Stimulated activated CD4-positive, alpha-beta T cell treated with anti-CD3 and anti-CD28 coated beads, Interleukin-4, amount 100 ng/mL, for 4 hours (primary cell): ENCODE results near the gene WDR35.
"Not testable (repeated sequence)": the region's sequence is repeated elsewhere in the genome, so short reads cannot be mapped to it uniquely, and the experiment has no call there.

Experiments
- DNase-seq, 2 experiments: peaks; one replicate each; pipeline ENCODE4 v3.0.0-alpha.2; 2020

Gene WDR35

GRCh38 chr2:19933351-19933981 lies 56.4 kb downstream of the WDR35 start:
- no peak for DNase-seq

- no peak for DNase-seq
Observed at GRCh38 chr2:19932928-19933327, 57.0 kb downstream of the WDR35 start.

DNA sequence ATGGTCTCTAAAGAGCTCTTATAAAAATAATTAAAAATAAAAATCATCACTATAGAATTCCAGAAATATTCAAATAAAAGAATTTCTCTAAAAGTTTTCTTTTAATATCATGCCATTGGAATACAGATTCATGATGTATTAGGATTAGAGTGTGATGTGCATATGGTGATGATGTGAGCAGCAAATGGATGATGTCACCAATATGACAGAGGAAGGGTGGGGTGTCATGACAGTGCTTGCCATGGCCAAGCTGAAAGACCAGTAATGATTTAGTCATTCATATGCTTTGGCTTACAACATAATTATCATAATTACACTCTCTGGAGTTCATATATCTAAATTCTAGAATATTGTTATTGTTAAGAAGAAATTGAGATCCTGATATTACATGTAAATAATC lies 60.7 kb downstream of the WDR35 start:
- DNase-seq: no peak

- DNase-seq: not testable (repeated sequence)
Observed at GRCh38 chr2:19927816-19928215, 62.1 kb downstream of the WDR35 start.

DNA sequence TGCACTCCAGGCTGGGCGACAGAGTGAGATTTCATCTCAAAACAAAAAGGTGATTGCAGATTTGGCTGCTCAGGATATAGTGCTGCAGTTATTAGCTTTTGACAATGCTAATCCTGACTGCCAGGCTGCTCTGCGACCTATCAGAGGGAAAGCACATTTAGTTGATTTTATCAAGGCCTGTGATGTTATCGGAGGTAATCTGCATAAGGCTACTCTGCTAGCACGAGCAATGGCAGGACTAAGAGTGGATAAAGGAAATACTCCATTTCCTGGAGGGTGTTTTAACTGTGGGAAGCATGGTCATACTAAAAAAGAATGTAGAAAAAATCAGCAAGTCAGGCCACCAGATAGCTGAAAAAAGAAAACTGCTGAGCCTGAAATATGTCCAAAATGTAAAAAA lies 65.4 kb downstream of the WDR35 start:
- DNase-seq: not testable (repeated sequence)

DNA sequence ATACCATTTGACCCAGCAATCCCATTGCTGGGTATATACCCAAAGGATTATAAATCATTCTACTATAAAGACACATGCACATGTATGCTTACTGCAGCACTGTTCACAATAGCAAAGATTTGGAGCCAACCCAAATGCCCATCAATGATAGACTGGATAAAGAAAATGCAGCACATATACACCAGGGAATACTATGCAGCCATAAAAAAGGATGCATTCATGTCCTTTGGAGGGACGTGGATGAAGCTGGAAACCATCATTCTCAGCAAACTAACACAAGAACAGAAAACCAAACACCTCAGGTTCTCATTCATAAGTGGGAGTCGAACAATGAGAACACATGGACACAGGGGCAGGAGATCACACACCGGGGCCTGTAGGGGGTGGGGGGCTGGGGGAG lies 67.7 kb downstream of the WDR35 start:
- DNase-seq: not testable (repeated sequence)

DNA sequence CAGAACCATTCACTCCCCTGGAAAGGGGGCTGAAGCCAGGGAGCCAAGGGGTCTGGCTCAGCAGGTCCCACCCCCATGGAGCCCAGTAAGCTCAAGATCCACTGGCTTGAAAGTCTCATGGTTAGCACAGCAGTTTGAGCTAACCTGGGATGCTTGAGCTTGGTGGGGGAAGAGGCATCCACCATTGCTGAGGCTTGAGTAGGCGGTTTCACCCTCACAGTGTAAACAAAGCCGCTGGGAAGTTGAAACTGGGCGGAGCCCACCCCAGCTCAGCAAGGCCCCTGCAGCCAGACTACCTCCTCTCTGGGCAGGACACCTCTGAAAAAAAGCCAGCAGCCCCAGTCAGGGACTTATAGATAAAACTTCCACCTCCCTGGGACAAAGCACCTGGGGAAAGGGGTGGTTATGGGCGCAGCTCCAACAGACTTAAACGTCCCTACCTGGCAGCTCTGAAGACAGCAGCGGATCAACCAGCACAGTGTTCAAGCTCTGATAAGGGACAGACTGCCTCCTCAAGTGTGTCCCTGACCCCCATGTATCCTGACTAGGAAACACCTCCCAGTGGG lies 73.4 kb downstream of the WDR35 start:
- DNase-seq: no peak

DNA sequence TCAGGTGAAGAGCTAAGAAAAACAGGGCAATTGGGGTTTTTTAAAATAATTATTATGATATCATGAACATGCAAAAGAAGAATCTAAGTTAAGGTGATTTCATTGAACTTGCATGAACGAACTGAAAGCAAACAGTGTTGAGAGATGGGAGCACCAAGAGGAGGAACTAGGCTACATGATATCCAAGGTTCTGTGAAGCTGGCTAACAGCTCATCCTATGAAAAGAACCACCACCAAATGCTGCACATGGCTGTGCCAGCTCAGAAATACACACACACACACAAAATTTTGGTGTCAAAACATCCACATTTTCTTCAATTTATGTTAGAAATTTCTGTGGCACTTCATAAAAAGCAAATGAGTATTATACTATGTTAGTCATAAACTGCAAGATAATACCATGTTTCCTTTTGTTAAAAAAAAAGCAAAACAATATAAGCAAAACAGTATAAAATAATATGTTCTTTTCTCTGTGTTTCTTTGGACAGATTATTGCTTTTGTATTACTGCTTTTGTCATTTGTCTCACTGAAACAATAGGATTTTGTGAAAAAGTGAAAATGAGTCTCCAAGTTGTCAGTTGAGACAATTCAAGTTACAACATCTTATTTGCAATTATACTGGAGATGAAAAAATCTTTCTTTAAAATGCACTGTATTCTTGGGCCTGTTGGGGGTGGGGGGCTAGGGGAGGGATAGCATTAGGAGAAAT lies 75.5 kb downstream of the WDR35 start:
- no peak for DNase-seq

DNA sequence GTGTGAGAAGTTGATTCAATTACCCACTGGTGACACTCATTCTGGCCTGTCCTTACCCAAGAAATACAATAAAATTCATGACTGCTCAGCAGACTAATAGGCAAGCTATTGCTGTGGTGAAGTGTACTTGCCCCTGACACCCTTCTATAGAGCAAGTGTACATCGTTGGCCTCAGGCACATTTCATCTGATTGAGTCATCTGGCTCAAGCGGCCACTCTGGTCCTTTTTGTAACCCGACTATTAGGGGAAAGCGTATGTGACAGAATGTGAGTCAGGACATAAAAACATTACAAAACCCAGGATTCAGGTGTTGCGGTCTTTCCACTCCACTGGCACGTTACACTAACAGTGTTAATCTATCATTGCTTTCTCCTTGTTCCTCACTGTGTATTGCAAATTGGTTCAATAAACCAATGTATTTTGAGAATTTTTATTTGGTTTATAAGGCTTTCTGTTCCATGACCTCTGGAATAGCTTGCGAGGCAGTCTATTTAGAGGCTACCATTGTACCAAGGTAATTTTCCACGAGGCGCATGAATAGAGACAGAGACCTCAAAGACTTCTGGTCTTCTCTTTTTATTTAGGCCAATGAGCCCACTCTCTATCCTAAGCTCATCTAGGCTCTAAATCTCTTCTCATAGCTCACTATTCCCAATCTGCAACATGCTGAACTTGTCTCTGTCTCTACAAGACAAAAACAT lies 77.9 kb downstream of the WDR35 start:
- no peak for DNase-seq

- DNase-seq: no peak
Observed at GRCh38 chr2:19902216-19902740, 87.6 kb downstream of the WDR35 start.

GRCh38 chr2:19901442-19902215 lies 88.3 kb downstream of the WDR35 start, which contains the start of gene TTC32:
TTC32 (minus strand) TSS chr2:19901983; CDS start chr2:19901854, 129 bp downstream.
- DNase-seq: peak; percentile 89 to 90

DNA sequence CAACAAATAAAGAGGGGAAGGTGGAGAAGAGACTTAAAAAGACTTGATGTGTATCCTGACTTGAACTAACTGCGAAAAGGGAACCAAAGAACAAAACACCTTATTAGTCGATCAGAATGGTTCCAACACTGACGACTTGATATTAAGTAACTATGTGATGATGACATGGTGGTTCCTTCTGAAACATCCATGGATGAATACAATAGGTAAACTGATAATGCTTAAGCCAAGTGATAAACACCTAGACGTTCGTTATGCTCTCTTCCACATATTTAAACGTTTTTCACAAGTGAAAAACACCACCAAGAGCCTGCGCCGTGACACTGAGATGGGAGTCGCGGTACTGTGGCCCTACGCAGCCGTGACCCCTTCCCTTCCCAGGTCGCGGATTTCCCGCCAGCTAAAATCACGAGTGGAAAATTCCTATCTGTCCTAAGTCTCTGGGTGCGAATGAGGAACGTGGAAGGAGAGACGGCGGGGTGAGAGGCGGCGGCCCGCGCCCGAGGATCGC lies 88.9 kb downstream of the WDR35 start:
- no peak for DNase-seq

DNA sequence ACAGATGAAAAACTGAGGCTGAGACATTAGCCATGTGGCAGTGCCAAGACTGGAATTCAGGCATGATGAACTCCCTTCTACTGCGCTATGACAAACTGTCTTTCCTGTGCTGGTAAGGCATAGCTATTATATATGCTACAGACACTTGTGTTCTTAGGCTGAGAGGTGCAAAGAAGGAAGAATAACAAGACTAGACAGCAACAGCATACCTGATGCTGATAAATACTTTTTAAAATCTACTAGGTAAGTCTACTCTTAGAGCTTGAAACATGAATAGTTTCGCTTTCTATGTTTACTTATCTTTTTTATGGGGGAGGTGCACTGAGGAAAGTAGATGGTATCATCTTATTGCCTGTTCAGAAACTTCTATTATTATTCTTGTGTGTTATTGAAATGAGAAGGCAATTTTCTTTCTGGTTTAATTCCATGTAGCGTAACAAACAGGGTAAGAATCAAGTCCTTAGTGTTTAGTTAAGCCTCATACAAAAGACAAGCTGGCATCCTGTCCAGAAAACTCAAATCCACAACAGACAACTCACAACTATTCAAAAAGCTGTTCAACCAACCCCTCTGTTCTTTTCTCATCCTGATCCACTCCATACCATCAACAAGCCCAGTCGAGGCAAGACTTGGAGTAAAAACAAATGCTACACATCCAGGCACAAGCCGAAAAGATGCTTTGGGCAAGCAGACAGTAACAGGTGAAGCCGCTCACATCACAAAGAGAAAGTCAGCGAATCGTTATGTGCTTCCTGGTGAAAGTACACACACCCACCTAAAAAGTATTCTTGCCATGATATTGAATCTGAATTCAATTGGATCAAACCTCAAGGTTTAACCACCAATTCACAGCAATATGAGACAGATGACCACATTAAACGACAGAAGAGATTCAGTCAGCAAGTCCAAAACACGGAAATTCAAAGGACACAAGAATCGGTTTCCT lies 89.6 kb downstream of the WDR35 start:
- DNase-seq: peak in 1 of 2 experiments; percentile 14

- DNase-seq: no peak
Observed at GRCh38 chr2:19898592-19899329, 91.1 kb downstream of the WDR35 start.

DNA sequence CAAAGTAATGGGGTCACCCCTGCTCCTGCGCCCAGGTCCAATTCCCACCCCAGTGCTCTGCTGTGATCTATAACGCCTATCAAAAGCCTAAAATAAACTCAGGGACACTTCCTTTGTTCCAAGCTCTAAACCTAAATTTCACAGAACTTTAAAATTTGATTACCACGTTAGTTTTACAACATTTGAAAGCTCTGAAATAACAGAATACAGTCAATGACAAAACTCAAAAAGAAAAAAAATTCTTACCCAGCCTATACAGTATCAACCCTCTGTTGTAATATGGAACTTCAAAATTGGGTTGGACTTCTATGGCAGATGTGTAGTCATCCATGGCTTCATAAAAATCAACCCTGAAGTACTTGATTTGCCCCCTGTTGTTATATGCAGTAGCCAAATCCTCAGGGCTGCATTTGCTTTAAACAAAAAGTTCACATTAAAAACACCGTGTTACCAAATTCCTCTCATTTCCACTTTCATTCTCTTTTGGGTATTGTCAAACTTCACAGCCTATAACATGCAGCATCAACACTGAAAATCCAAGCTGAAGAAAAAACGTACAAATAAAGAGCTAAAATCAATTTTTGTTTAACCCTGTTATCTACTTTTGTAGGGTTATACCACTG lies 92.2 kb downstream of the WDR35 start:
- no peak for DNase-seq

DNA sequence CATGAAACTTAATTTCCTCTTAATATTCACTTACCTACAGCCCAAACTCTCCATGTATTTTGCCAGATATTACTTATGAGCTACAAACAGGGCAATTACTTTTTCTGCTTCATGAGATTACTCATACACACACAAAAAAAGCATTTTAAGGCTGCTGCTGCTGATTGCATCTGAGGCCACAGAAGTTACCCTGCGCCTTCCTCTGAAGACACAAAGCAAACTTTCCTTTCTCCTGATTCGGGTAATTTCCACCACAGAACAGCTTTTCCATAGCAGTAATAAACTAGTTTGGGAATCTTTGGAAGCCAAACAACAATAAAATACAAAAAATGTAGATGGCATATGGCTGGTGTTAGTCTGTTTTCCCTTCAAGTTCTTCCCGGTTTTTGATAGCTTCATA lies 94.4 kb downstream of the WDR35 start:
- DNase-seq: no peak

DNA sequence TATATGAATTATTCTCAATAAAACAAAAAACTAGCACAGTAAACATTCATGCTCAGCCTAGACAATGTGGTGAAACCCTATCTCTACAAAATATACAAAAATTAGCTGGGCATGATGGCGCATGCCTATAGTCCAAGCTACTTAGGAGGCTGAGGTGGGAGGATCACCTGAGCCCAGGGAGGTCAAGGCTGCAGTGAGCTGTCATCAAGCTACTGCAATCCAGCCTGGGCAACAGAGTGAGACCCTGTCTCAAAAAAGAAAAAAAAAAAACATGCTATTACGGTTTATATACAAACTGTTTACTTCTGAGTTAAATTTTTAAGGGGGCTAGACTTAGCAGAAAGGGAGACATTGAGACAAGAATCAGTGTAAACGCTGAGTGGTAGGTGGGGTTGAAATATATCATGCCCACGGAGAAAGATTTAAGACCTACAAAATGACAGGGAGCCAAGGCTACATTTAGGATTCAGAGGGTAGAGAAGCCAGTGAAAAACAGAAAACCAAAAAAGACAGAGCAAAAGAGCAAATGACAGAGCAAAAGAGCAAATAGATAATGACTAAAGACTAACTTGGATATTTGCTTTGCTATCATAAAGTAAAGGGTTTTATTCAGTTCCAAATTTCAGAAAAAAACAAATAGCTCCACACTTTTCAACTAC lies 95.6 kb downstream of the WDR35 start:
- no peak for DNase-seq

DNA sequence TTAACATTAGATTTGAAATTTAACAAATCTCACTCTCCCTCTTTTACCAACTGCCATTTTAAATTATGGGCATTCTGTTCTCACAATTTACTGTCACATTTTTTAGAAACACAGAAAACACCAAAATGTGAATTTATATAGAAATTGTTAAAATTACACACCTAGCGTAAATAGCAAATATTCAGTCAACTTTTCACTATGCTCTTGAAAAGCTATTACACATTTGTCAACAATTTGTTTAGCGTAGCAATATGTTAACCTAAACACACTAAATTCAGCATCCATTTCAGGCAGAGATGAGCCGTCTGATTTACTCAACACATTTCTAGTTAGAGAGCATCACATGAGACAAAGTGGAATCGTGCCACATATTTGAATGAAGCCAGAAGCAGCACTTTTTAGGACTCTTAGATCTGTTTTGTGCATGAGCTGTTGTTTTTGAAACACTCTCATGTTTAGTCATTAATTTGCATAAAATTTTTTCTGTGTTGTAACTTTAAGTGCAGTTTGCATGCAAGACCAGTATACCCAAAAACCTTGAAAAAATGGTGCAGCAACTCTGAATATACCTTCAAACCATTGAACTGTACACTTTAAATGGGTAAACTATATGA lies 96.3 kb downstream of the WDR35 start:
- no peak for DNase-seq

DNA sequence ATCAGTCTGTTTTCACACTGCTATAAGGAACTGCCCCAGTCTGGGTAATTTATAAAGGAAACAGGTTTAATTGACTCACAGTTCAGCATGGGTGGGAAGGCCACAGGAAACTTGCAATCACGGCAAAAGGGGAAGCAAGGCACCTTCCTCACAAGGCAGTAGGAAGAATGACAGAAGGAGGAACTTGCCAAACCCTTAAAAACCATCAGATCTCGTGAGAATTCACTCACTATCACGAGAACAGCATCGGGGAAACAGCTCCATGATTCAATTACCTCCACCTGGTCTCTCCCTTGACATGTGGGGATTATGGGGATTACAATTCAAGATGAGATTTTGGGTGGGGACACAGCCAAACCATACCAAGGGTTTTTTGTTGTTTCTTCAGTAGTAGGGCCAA lies 97.9 kb downstream of the WDR35 start:
- DNase-seq: not testable (repeated sequence)
